ENCODE results near the gene HERC4. TPM values are rescaled to one million over a fixed set of nuclear protein-coding genes. Genes with fewer than 3 reads are reported as not detected.

The HERC4 gene
- total RNA-seq, 1 donor = 125 TPM

DNA sequence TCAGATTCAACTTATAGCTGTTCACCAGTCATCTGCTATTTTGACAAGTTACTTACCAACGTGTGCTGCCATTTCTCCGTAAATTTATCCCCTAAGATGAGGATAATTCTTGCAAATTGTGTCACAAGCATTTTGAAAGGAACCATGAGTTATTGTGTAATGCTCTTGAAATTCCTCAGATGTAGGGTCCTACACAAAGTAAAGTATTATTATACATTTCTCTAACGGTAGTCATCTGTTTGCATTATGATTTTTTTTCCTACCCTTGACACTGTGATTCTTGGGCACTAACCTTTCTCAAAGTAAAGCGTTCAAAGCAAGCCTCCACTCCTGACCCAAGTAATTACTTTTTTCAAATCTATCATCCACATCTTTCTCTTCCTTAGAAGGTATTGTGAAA lies 8.1 kb downstream of the HERC4 start:
- H3K79me2 ChIP-seq (ENCODE audit: insufficient read depth, low read length) = peaks cover 96% of the 10 kb centered on the region
- peak overlapping the region; percentile 8 for H3K4me2 ChIP-seq (ENCODE audit: insufficient read depth, low read length)
- H2AFZ ChIP-seq (ENCODE audit: low read length) = no peak overlapping the region
- H3K9me3 ChIP-seq (ENCODE audit: low read depth, low read length) = no peaks in the 10 kb centered on the region
- DNase-seq (ENCODE audit: insufficient read length, low spot score, missing footprints) = no peak
- H3K36me3 ChIP-seq (ENCODE audit: insufficient read depth, low read length) = peaks cover 45% of the 10 kb centered on the region
- TF ChIP-seq, protein P1, sequence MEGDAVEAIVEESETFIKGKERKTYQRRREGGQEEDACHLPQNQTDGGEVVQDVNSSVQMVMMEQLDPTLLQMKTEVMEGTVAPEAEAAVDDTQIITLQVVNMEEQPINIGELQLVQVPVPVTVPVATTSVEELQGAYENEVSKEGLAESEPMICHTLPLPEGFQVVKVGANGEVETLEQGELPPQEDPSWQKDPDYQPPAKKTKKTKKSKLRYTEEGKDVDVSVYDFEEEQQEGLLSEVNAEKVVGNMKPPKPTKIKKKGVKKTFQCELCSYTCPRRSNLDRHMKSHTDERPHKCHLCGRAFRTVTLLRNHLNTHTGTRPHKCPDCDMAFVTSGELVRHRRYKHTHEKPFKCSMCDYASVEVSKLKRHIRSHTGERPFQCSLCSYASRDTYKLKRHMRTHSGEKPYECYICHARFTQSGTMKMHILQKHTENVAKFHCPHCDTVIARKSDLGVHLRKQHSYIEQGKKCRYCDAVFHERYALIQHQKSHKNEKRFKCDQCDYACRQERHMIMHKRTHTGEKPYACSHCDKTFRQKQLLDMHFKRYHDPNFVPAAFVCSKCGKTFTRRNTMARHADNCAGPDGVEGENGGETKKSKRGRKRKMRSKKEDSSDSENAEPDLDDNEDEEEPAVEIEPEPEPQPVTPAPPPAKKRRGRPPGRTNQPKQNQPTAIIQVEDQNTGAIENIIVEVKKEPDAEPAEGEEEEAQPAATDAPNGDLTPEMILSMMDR (IDR thresholded peaks at IDR 0.05; ENCODE audit: extremely low read depth, low read depth, low read length) = no peak
- peak overlapping the region; percentile 24 for H3K27ac ChIP-seq (ENCODE audit: low read depth, low read length)
- H4K20me1 ChIP-seq (ENCODE audit: insufficient read depth, low read length) = peaks cover 23% of the 10 kb centered on the region
- no peaks in the 10 kb centered on the region for H3K27me3 ChIP-seq (ENCODE audit: insufficient read depth, low read length)
- H3K4me1 ChIP-seq (ENCODE audit: insufficient read depth, low read length) = peaks cover 34% of the 10 kb centered on the region
- H3K4me3 ChIP-seq (ENCODE audit: insufficient read depth, low read length) = no peak overlapping the region

DNA sequence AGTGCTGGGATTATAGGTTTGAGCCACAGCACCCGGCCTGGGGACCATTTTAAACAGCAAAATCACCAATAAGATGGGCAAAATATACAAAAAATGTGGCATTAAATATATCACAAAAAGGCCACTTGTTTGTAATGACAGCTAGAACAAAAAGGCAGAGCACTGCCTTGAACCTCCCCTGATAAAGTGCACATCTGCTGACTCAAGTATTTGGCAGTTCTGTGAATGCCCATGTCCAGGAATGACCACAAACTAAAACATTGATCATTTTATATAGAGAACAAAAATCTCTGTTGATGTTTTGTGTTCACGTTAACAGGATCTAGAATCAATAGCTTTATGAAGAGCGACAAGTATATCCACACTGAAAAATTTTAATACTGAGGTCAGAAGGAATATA lies 21.5 kb downstream of the HERC4 start:
- no peak overlapping the region for H3K4me2 ChIP-seq (ENCODE audit: insufficient read depth, low read length)
- peaks cover 33% of the 10 kb centered on the region for H3K4me1 ChIP-seq (ENCODE audit: insufficient read depth, low read length)
- no peaks in the 10 kb centered on the region for H3K9me3 ChIP-seq (ENCODE audit: low read depth, low read length)
- H3K4me3 ChIP-seq (ENCODE audit: insufficient read depth, low read length) = no peak overlapping the region
- H4K20me1 ChIP-seq (ENCODE audit: insufficient read depth, low read length) = peaks cover 14% of the 10 kb centered on the region
- DNase-seq (ENCODE audit: insufficient read length, low spot score, missing footprints) = no peak
- peak overlapping the region; percentile 44 for H3K27ac ChIP-seq (ENCODE audit: low read depth, low read length)
- H3K79me2 ChIP-seq (ENCODE audit: insufficient read depth, low read length) = peaks cover 85% of the 10 kb centered on the region
- H3K27me3 ChIP-seq (ENCODE audit: insufficient read depth, low read length) = no peaks in the 10 kb centered on the region
- H2AFZ ChIP-seq (ENCODE audit: low read length) = no peak overlapping the region
- peaks cover 46% of the 10 kb centered on the region for H3K36me3 ChIP-seq (ENCODE audit: insufficient read depth, low read length)
- TF ChIP-seq, protein P1 (IDR thresholded peaks at IDR 0.05; ENCODE audit: extremely low read depth, low read depth, low read length) = no peak

DNA sequence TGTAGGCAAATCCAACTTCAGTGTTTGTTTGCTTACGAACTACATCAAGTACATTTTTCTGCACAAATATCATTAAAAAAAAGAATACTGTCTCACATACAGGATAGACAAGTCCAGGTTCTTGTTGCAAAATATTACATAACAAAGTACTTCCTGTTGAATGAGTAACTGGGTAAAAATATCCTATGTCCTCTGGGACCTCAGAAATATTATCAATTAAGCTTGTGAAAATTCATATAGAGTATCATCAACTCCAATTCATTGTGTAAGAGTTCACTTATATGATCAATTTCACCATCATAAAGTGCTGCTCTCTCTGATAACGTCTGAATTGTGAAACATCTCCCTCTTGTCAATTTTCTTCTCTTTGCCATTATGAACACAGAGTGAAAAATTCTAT lies 22.6 kb downstream of the HERC4 start:
- H3K4me2 ChIP-seq (ENCODE audit: insufficient read depth, low read length) = no peak overlapping the region
- H3K4me1 ChIP-seq (ENCODE audit: insufficient read depth, low read length) = peaks cover 25% of the 10 kb centered on the region
- no peak overlapping the region for H2AFZ ChIP-seq (ENCODE audit: low read length)
- peak; percentile 73 for DNase-seq (ENCODE audit: insufficient read length, low spot score, missing footprints)
- H3K27me3 ChIP-seq (ENCODE audit: insufficient read depth, low read length) = no peaks in the 10 kb centered on the region
- H3K9me3 ChIP-seq (ENCODE audit: low read depth, low read length) = no peaks in the 10 kb centered on the region
- H3K36me3 ChIP-seq (ENCODE audit: insufficient read depth, low read length) = peaks cover 35% of the 10 kb centered on the region
- no peak overlapping the region for H3K4me3 ChIP-seq (ENCODE audit: insufficient read depth, low read length)
- peak overlapping the region; percentile 44 for H3K27ac ChIP-seq (ENCODE audit: low read depth, low read length)
- H3K79me2 ChIP-seq (ENCODE audit: insufficient read depth, low read length) = peaks cover 85% of the 10 kb centered on the region
- TF ChIP-seq, protein P1 (IDR thresholded peaks at IDR 0.05; ENCODE audit: extremely low read depth, low read depth, low read length) = no peak
- H4K20me1 ChIP-seq (ENCODE audit: insufficient read depth, low read length) = peaks cover 13% of the 10 kb centered on the region

DNA sequence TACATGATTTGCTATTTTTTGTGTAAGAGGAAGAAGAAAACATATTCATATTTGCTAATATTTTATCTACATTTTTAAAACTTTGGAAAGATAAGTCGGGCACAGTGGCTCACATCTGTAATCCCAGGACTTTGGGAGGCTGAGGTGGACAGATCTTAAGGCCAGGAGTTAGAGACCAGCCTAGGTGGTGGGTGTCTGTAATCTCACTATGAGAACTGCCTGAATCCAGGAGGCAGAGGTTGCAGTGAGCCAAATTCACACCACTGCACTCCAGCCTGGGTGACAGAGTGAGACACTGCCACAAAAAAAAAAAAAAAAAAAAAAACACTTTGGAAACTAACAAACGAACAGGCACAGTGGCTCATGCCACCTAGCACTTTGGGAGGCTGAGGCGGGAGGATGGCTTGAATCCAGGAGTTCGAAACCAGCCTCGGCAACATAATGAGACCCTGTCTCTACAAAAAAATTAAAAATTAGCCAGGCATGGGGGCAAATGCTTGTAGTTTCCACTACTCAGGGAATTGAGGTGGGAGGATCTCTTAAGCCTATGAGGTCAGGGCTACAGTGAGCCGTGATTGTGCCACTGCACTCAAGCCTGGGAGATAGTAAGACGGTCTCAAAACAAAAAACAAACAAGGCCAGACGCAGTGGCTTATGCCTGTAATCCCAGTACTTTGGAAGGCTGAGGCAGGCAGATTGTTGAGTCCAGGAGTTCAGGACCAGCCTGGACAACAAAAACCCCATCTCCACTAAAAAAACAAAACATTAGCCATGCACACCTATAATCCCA lies 25.6 kb downstream of the HERC4 start:
- TF ChIP-seq, protein P1 (IDR thresholded peaks at IDR 0.05; ENCODE audit: extremely low read depth, low read depth, low read length) = no peak
- no peak for DNase-seq (ENCODE audit: insufficient read length, low spot score, missing footprints)
- peaks cover 28% of the 10 kb centered on the region for H3K4me1 ChIP-seq (ENCODE audit: insufficient read depth, low read length)
- peak overlapping the region; percentile 19 for H3K27ac ChIP-seq (ENCODE audit: low read depth, low read length)
- H3K4me3 ChIP-seq (ENCODE audit: insufficient read depth, low read length) = no peak overlapping the region
- peaks cover 91% of the 10 kb centered on the region for H3K79me2 ChIP-seq (ENCODE audit: insufficient read depth, low read length)
- H3K4me2 ChIP-seq (ENCODE audit: insufficient read depth, low read length) = no peak overlapping the region
- H4K20me1 ChIP-seq (ENCODE audit: insufficient read depth, low read length) = peaks cover 26% of the 10 kb centered on the region
- no peaks in the 10 kb centered on the region for H3K27me3 ChIP-seq (ENCODE audit: insufficient read depth, low read length)
- no peak overlapping the region for H2AFZ ChIP-seq (ENCODE audit: low read length)
- H3K9me3 ChIP-seq (ENCODE audit: low read depth, low read length) = no peaks in the 10 kb centered on the region
- H3K36me3 ChIP-seq (ENCODE audit: insufficient read depth, low read length) = peaks cover 36% of the 10 kb centered on the region
